Stimulated activated effector memory CD8-positive, alpha-beta T cell treated with anti-CD3 and anti-CD28 coated beads, Interleukin-12 subunit alpha, Interleukin-12 subunit beta, amount 100 ng/mL, for 72 hours (primary cell): Measurements from ENCODE around the gene RAP1B.

ENCODE experiments used
- ATAC-seq: fragments of 150-1000 bp; cut with Tn5 transposase; 2 replicates; pipeline ENCODE4 v1.10.0; 2021
- DNase-seq, 2 donors: peaks; one replicate each; pipeline ENCODE4 v3.0.0; 2021 to 2022; ENCODE audit warnings: low spot score in 2 of 2
- H3K27ac Mint-ChIP-seq: one replicate; pipeline ENCODE4 v1.8.0; 2022; ENCODE audit warnings: mild to moderate bottlenecking, mixed read lengths
- H3K36me3 Mint-ChIP-seq: one replicate; pipeline ENCODE4 v1.8.0; 2022; ENCODE audit warnings: mild to moderate bottlenecking, mixed read lengths
- H3K4me1 Mint-ChIP-seq: one replicate; pipeline ENCODE4 v1.8.0; 2022; ENCODE audit warnings: mixed read lengths
- H3K4me3 Mint-ChIP-seq: one replicate; pipeline ENCODE4 v1.8.0; 2022; ENCODE audit warnings: mild to moderate bottlenecking, mixed read lengths
- H3K9me3 Mint-ChIP-seq: one replicate; pipeline ENCODE4 v1.8.0; 2022; ENCODE audit warnings: mixed read lengths

Gene RAP1B

DNA sequence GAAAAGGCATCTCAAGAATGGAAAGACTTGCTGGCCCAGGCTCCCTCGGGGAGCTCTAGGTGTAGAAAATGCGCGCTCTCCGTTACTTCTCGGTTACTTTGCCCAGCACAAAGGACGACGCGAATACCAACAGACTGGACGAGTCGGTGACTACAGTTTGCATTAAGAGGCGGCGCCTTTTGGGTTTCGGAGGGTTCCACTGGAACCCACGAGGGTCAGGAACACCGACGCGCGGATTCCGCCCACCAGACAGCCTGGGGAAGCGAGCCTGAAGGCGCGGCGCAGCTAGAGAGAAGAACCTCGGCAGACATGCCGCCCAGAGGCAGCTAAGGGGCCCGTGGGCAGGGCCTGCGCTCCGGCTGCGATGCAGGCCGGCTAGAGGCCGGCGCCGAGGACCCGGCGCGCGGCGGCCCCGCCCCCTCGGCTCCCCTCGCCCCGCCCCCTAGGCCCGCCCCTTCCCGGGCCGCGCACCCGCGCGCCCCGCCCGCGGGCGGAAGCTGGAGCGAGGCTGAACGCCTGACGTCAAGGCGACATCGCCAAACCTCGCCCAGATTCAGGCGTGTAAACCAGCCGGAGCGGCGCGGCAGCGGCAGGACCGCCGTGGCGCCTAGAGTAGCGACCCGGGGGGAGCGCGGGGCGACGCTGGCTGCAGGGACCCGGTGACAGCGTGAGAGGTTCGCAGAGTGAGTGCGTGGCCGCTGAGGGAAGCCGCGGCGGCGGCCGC lies at the start of gene RAP1B:
TSS of gene RAP1B (plus strand) at position 530 of the 724 bp plus-strand sequence. CDS start 37,826 bp downstream, outside the sequence.
- Mint-ChIP-seq H3K36me3 (peaks cover 58% of the 10 kb centered on the region), H3K4me1 (peaks cover 42% of the 10 kb centered on the region), H3K4me3 (peak within 1 kb of the TSS; percentile 90), H3K9me3 (no peaks in the 10 kb centered on the region), H3K27ac (peak within 1 kb of the TSS; percentile 99)
- DNase-seq: peak; percentile 75 to 92
- peak; percentile 90 for ATAC-seq

DNA sequence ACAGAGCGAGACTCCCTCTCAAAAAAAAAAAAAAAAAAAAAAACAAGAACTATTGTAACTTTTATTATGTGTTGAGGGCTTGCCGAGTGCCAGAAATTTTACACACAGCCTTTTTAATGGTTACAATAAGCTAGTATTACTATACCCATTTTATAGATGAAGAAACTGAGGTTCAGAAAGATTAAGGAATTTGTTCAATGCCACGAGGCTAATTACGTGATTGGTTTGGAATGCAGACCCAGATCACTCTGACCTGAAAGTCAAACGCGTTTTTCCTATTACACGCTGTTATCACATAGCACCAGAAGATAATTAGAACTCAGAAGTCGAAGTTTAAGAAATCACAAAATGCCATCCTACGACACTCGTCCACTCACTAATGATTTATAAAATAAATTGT lies 48.9 kb upstream of the RAP1B start:
- DNase-seq (no peak), ATAC-seq (no peak)
- no peaks in the 10 kb centered on the region for H3K9me3 Mint-ChIP-seq
- H3K4me3 Mint-ChIP-seq: no peak overlapping the region
- H3K36me3 Mint-ChIP-seq: no peaks in the 10 kb centered on the region
- H3K27ac Mint-ChIP-seq: no peak overlapping the region
- H3K4me1 Mint-ChIP-seq: peaks cover 36% of the 10 kb centered on the region

DNA sequence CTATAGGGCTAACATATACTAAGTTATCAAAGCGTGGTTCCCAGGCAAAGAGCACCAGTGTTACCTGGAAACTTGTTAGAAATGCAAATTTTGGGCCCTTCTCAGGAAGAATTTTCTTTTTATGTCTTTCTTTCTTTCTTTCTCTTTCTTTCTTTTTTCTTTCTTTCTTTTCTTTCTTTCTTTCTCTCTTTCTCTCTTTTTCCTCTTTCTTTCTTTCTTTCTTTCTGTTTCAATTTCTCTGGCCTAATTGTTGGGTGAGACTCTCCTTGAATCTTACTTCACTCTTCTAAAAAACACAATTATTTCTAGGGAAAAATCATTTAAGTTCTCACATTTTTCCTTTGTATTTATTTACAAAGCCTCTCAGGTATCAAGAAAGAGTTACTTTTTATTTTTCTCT lies 46.5 kb upstream of the RAP1B start:
- no peak for DNase-seq
- Mint-ChIP-seq H3K9me3 (no peaks in the 10 kb centered on the region), H3K27ac (no peak overlapping the region), H3K4me1 (peaks cover 27% of the 10 kb centered on the region), H3K36me3 (no peaks in the 10 kb centered on the region), H3K4me3 (peak overlapping the region; percentile 15)
- ATAC-seq: no peak

DNA sequence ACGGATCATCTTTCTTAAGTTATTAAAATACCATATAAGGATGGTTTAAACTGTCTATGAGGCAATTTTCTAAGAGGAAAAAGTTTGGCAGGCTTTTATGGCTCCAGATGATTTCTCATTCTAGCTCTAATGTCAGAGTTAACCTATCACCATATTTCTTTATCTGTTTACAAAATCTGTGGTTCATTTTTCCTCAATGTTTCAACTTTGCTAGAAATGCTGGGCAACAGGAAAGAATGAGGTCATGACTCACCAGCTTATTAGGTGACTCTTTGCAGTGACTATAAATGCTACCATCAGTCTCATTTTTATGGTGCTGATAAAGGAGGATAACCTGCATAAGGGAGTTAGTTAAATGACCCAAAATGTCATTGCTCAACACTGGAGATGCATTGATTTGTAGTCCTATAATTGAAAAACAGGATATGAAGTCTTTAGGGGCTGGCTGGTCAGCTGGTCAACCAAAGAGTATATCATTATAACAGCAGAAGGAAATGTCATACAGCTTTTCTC lies 45.3 kb upstream of the RAP1B start:
- no peak for DNase-seq
- Mint-ChIP-seq H3K27ac (no peak overlapping the region), H3K4me1 (peaks cover 21% of the 10 kb centered on the region), H3K9me3 (no peaks in the 10 kb centered on the region), H3K4me3 (no peak overlapping the region), H3K36me3 (no peaks in the 10 kb centered on the region)
- ATAC-seq: peak; percentile 87

GRCh38 chr12:68568922-68569569 lies 41.7 kb upstream of the RAP1B start:
- H3K4me3 Mint-ChIP-seq: no peak overlapping the region
- no peak overlapping the region for H3K27ac Mint-ChIP-seq
- peaks cover 23% of the 10 kb centered on the region for H3K4me1 Mint-ChIP-seq
- no peaks in the 10 kb centered on the region for H3K9me3 Mint-ChIP-seq
- no peak for DNase-seq
- ATAC-seq: no peak
- H3K36me3 Mint-ChIP-seq: no peaks in the 10 kb centered on the region

DNA sequence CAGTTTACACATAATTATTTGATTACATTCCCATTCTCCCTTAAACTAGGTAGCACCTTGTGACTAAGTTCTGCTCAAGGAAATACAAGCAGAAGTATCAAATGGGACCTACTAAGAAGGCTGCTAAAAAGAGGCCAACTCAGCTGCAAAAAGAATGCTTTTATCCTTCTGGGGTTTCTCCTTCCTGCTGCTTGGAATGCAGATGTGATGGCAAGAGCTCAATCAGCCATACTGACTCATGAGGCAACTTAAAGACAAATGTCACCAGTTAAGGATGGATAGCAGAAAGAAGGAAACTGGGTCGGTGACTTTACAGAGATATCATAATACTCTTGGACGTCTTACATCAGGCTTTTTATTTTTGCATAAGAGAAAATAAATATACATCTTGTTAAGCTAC lies 38.0 kb upstream of the RAP1B start:
- H3K9me3 Mint-ChIP-seq: no peaks in the 10 kb centered on the region
- H3K4me3 Mint-ChIP-seq: no peak overlapping the region
- peaks cover 6% of the 10 kb centered on the region for H3K4me1 Mint-ChIP-seq
- H3K36me3 Mint-ChIP-seq: no peaks in the 10 kb centered on the region
- H3K27ac Mint-ChIP-seq: no peak overlapping the region
- ATAC-seq: no peak
- DNase-seq: no peak

GRCh38 chr12:68573406-68573805 lies 37.3 kb upstream of the RAP1B start:
- Mint-ChIP-seq H3K9me3 (no peaks in the 10 kb centered on the region), H3K36me3 (no peaks in the 10 kb centered on the region), H3K4me3 (no peak overlapping the region), H3K4me1 (peaks cover 6% of the 10 kb centered on the region), H3K27ac (no peak overlapping the region)
- DNase-seq: no peak
- ATAC-seq: no peak

DNA sequence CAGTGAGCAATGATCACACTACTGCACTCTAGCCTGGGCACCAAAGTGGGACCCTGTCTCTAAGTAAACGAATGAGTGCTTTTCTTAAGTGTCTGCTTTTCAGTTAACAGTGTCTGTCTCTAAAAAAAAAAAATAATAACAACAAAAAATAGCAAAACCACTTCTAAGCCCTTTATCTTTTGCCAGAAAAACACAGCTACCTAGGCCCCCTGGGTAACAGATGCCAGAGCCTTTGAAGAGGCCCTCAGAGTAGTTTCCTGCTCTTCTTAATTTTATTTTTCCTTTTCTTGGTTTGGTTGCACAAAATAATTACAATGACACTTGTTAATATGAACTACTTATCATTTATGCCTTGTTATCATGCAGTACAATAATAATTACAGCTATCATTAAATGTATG lies 32.8 kb upstream of the RAP1B start:
- no peak overlapping the region for H3K4me3 Mint-ChIP-seq
- H3K27ac Mint-ChIP-seq: peak overlapping the region; percentile 20
- H3K4me1 Mint-ChIP-seq: no peaks in the 10 kb centered on the region
- no peaks in the 10 kb centered on the region for H3K36me3 Mint-ChIP-seq
- no peaks in the 10 kb centered on the region for H3K9me3 Mint-ChIP-seq
- DNase-seq: no peak
- ATAC-seq: no peak

DNA sequence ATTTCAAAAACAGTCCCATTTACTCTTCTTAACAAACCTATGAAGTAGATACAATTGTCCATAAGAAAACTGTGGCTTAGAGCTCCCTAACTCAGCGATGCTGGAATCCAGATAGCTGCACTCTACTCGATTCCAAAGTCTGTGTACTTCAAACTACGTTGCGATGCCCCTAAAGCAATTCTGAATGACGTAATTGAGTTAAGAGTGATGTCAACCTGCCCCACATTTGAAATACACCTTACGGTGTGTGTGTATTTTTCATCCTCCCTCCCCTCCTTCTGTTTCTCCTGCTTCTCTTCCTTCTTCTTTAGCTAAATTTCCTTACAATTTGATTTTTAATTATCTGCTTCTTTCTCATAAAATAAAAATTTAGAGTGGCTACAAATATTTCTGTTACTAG lies 31.9 kb upstream of the RAP1B start:
- no peak overlapping the region for H3K27ac Mint-ChIP-seq
- DNase-seq (no peak), ATAC-seq (no peak)
- H3K36me3 Mint-ChIP-seq: no peaks in the 10 kb centered on the region
- no peak overlapping the region for H3K4me3 Mint-ChIP-seq
- H3K9me3 Mint-ChIP-seq: no peaks in the 10 kb centered on the region
- no peaks in the 10 kb centered on the region for H3K4me1 Mint-ChIP-seq

GRCh38 chr12:68579254-68579653 lies 31.4 kb upstream of the RAP1B start:
- Mint-ChIP-seq H3K4me3 (no peak overlapping the region), H3K36me3 (no peaks in the 10 kb centered on the region), H3K4me1 (no peaks in the 10 kb centered on the region), H3K27ac (no peak overlapping the region), H3K9me3 (no peaks in the 10 kb centered on the region)
- ATAC-seq: no peak
- DNase-seq: no peak

GRCh38 chr12:68580911-68581310 lies 29.8 kb upstream of the RAP1B start:
- Mint-ChIP-seq H3K9me3 (no peaks in the 10 kb centered on the region), H3K4me3 (no peak overlapping the region), H3K36me3 (no peaks in the 10 kb centered on the region), H3K4me1 (peaks cover 2% of the 10 kb centered on the region), H3K27ac (no peak overlapping the region)
- DNase-seq (no peak), ATAC-seq (no peak)

DNA sequence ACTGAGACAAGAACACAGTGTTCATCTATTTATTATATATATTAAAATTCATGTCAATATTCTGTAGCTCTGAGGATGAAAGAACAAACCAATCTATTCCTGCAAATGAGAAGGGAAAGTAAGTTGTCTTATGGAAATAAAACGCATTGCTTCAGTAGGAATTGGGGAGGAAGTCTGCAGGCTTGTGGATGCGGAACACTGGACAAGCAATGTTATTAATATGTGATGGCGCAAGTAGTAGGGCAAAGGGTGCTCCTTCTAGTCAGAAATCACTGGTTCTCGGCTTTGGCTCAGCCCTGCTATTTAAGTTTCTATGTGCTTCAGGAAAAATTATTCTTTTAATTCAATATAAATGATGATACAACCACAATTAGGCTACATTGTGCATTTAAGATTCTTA lies 28.8 kb upstream of the RAP1B start:
- Mint-ChIP-seq H3K36me3 (no peaks in the 10 kb centered on the region), H3K4me1 (peaks cover 5% of the 10 kb centered on the region), H3K9me3 (no peaks in the 10 kb centered on the region), H3K27ac (no peak overlapping the region), H3K4me3 (no peak overlapping the region)
- DNase-seq (no peak), ATAC-seq (no peak)

- H3K9me3 Mint-ChIP-seq: peaks cover 5% of the 10 kb centered on the region
- H3K4me3 Mint-ChIP-seq: no peak overlapping the region
- ATAC-seq (no peak), DNase-seq (no peak)
- no peak overlapping the region for H3K27ac Mint-ChIP-seq
- no peaks in the 10 kb centered on the region for H3K36me3 Mint-ChIP-seq
- peaks cover 18% of the 10 kb centered on the region for H3K4me1 Mint-ChIP-seq
These were observed 24.7 kb upstream of the RAP1B start for GRCh38 chr12:68585966-68586365.

GRCh38 chr12:68587448-68587873 lies 23.2 kb upstream of the RAP1B start:
- DNase-seq (peak in 1 of 2 donors; percentile 58), ATAC-seq (peak; percentile 98)
- H3K27ac Mint-ChIP-seq: no peak overlapping the region
- peaks cover 33% of the 10 kb centered on the region for H3K4me1 Mint-ChIP-seq
- no peaks in the 10 kb centered on the region for H3K36me3 Mint-ChIP-seq
- peaks cover 9% of the 10 kb centered on the region for H3K9me3 Mint-ChIP-seq
- H3K4me3 Mint-ChIP-seq: peak overlapping the region; percentile 15

GRCh38 chr12:68589194-68589593 lies 21.5 kb upstream of the RAP1B start:
- Mint-ChIP-seq H3K4me3 (no peak overlapping the region), H3K27ac (no peak overlapping the region)

More at GRCh38 chr12:68589194-68589593, 21.5 kb upstream of the RAP1B start:
- DNase-seq: no peak
- H3K36me3 Mint-ChIP-seq: no peaks in the 10 kb centered on the region
- no peak for ATAC-seq
- H3K9me3 Mint-ChIP-seq: peaks cover 9% of the 10 kb centered on the region
- H3K4me1 Mint-ChIP-seq: peaks cover 35% of the 10 kb centered on the region
